Ishikawa (cell line): Measurements from ENCODE around the gene COX6A2.

Source experiments
- EGR1 ChIP-seq: IDR thresholded peaks from 2 replicates; pipeline ENCODE4 v1.6.1; 2012
- EP300 ChIP-seq: IDR thresholded peaks from 2 replicates; pipeline ENCODE4 v1.6.1; 2012; ENCODE audit warnings: borderline replicate concordance
- RAD21 ChIP-seq: IDR thresholded peaks from 2 replicates; pipeline ENCODE4 v1.6.1; 2012; ENCODE audit warnings: low read depth

GRCh38 chr16:31382485-31383161 is 45.5 kb downstream of the COX6A2 start:
- TF ChIP-seq EP300 (no peak), RAD21 (peak; percentile 74), EGR1 (no peak)
